Lung (tissue), 12 donors: ENCODE measurements around the gene GGCX. TPM values are rescaled to one million over a fixed set of nuclear protein-coding genes. Genes with fewer than 3 reads are reported as not detected.

Experiments used
- ATAC-seq: fragments of 200-7000 bp; cut with Tn5 transposase; one replicate; pipeline ENCODE4 v1.9.1; 2020; ENCODE audit warnings: moderate number of reproducible peaks; ENCODE audit not compliant: insufficient read depth, low FRiP score
- DNase-seq, 3 donors: peaks; one replicate each; pipeline ENCODE4 v3.0.0-alpha.2; 2013 to 2017
- H3K27ac ChIP-seq, 2 donors: one replicate each; pipeline ENCODE4 v1.5.1; 2013; ENCODE audit warnings: mild to moderate bottlenecking in 2 of 2, moderate library complexity in 2 of 2, control low read depth in 1 of 2, inconsistent platforms in 1 of 2, low read depth in 1 of 2, low read length in 1 of 2
- H3K27me3 ChIP-seq, 3 donors: one replicate each; pipeline ENCODE4 v1.5.1; 2013; ENCODE audit warnings: low read length in 2 of 3; ENCODE audit not compliant: control insufficient read depth in 3 of 3, insufficient read depth in 3 of 3
- H3K36me3 ChIP-seq, 4 donors: one replicate each; pipeline ENCODE4 v1.5.1; 2013; ENCODE audit warnings: low read length in 4 of 4, mild to moderate bottlenecking in 1 of 4, moderate library complexity in 1 of 4; ENCODE audit not compliant: control insufficient read depth in 4 of 4, insufficient read depth in 4 of 4
- H3K4me1 ChIP-seq, 5 donors: one replicate each; pipeline ENCODE4 v1.5.1; 2013; ENCODE audit warnings: low read length in 5 of 5, mild to moderate bottlenecking in 2 of 5, moderate library complexity in 1 of 5; ENCODE audit not compliant: control insufficient read depth in 5 of 5, insufficient read depth in 5 of 5
- H3K4me3 ChIP-seq: one replicate; pipeline ENCODE4 v1.5.1; 2013; ENCODE audit warnings: mild to moderate bottlenecking, control low read depth, moderate library complexity
- H3K9ac ChIP-seq, 2 donors: one replicate each; pipeline ENCODE4 v1.5.1; 2013; ENCODE audit warnings: low read length in 2 of 2, control low read depth in 1 of 2; ENCODE audit not compliant: insufficient read depth in 1 of 2
- H3K9me3 ChIP-seq, 4 donors: one replicate each; pipeline ENCODE4 v1.5.1; 2013; ENCODE audit warnings: low read length in 3 of 4, mild to moderate bottlenecking in 1 of 4, moderate library complexity in 1 of 4; ENCODE audit not compliant: control insufficient read depth in 4 of 4, insufficient read depth in 3 of 4
- WGBS, 2 donors: extraction: QIAGEN DNeasy Blood & Tissue Kit; methylation state at CpG; one replicate each; pipeline ENCODE4 v1.1.7; 2013; 5-methylcytosine and 5-hydroxymethylcytosine counted together
- polyA plus RNA-seq, 2 donors: library from polyadenylated mRNA; stranded (reverse); fragments of 200-250 nt; gene quantifications; one replicate each; pipeline ENCODE4 v1.2.1, GENCODE V29; 2013
- total RNA-seq, 2 donors: library from RNA; depleted of rRNA in 1 of 2; stranded (reverse); fragments of >200 nt in 1 of 2; gene quantifications; one replicate each; pipeline ENCODE4 v1.2.1, GENCODE V29; 2014 to 2021
- TF ChIP-seq, protein P1 (sequence below): IDR thresholded peaks from 2 replicates; pipeline ENCODE4 v1.5.1; 2012; ENCODE audit warnings: mild to moderate bottlenecking; ENCODE audit errors: control extremely low read depth, extremely low read depth
- donor health status: control.
- donor health status: control.
- donor health status: Bipolar disorder and iron deficiency.
- donor health status: healthy.
- donor health status: DM: yes; HTN: yes; CAD: no.

Gene GGCX
- total and polyA plus RNA-seq, 4 donors, result 21.8 to 69.2 (median 44.8) TPM

GRCh38 chr2:85516653-85517389 lies 44.5 kb downstream of the GGCX start:
- no peak for ATAC-seq
- TF ChIP-seq, protein P1, sequence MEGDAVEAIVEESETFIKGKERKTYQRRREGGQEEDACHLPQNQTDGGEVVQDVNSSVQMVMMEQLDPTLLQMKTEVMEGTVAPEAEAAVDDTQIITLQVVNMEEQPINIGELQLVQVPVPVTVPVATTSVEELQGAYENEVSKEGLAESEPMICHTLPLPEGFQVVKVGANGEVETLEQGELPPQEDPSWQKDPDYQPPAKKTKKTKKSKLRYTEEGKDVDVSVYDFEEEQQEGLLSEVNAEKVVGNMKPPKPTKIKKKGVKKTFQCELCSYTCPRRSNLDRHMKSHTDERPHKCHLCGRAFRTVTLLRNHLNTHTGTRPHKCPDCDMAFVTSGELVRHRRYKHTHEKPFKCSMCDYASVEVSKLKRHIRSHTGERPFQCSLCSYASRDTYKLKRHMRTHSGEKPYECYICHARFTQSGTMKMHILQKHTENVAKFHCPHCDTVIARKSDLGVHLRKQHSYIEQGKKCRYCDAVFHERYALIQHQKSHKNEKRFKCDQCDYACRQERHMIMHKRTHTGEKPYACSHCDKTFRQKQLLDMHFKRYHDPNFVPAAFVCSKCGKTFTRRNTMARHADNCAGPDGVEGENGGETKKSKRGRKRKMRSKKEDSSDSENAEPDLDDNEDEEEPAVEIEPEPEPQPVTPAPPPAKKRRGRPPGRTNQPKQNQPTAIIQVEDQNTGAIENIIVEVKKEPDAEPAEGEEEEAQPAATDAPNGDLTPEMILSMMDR, result no peak
- no peak overlapping the region for H3K9ac ChIP-seq
- H3K4me1 ChIP-seq, result no peaks in the 10 kb centered on the region
- peaks cover 0 to 2% (median 0%) of the 10 kb centered on the region in 4 donors for H3K9me3 ChIP-seq
- H3K27ac ChIP-seq, result peak overlapping the region in 1 of 2 donors; percentile 27
- WGBS, 2 donors, result 32 to 40% methylated on average over 8 of the region's 8 CpGs
- DNase-seq, result no peak
- H3K27me3 ChIP-seq, result no peaks in the 10 kb centered on the region
- no peaks in the 10 kb centered on the region for H3K36me3 ChIP-seq
- no peak overlapping the region for H3K4me3 ChIP-seq

DNA sequence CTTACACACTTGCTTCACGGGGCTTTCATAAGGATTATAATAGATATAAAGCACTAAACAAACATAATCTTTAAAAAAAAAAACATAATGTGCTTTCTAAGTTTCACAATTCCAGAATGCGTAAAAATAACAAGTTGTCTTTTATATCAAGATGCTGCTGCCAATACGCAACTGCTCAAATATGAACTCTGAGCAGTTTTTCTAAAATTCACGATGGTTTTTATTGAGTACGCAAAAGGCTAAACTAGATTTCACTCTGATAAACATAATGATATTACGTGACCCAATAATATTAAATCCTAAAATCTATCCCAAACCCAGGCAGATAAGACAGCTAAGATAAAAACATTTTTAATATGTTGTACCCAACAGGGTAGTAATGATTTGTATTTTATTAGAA lies 47.0 kb downstream of the GGCX start:
- no peaks in the 10 kb centered on the region for H3K9me3 ChIP-seq
- peaks cover 0 to 2% (median 0%) of the 10 kb centered on the region in 5 donors for H3K4me1 ChIP-seq
- H3K4me3 ChIP-seq, result no peak overlapping the region
- no peaks in the 10 kb centered on the region for H3K27me3 ChIP-seq
- H3K9ac ChIP-seq, result no peak overlapping the region
- DNase-seq (no peak), ATAC-seq (no peak)
- H3K36me3 ChIP-seq, result no peaks in the 10 kb centered on the region
- TF ChIP-seq, protein P1, result no peak
- 91 to 95% methylated on average over 6 of the region's 6 CpGs for WGBS, 2 donors
- H3K27ac ChIP-seq, result no peak overlapping the region

DNA sequence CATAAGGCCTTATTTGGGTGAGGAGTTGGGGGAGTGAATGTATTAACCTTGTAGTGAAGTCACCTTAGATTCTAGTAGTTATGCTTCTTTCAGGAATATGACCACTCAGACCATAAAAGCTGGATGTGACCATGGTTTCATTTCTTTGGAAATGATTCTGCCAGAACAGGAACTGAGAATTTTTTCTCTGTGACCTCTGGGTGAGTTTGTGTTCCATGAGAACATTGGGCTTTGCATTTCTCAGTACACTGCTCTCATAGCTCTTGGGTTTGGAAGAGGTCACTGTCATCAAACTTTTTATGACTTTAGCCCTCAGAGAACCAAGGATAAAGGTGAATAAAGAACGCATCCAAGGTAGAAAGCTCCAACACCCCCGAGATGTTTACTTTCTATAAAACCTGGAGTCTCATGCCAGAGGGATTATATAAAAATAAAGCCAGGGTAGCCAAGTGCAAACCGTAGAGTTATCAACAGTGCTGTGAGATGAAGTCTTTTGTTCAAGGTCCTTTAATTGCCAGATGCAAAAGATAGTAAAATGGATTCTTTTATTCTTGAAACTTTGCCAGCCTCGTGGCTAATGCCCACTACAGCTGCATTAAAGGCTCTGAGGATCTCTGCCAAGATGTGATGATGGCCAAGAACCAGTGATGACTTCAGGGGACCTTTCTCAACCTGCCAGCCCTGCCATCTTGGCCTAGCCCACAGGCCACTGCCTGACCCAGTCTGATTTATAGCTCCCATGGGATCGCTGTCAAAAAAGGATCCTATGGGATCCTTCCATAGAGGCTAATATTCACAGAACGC lies 50.1 kb downstream of the GGCX start:
- TF ChIP-seq, protein P1, result no peak
- no peak overlapping the region for H3K4me3 ChIP-seq
- DNase-seq (peak in 2 of 3 donors; percentile 20 to 24), ATAC-seq (no peak)
- H3K27ac ChIP-seq, result peak overlapping the region in 1 of 2 donors; percentile 12
- no peaks in the 10 kb centered on the region for H3K36me3 ChIP-seq
- peaks cover 0 to 10% (median 2%) of the 10 kb centered on the region in 5 donors for H3K4me1 ChIP-seq
- WGBS, 2 donors, result 79 to 85% methylated on average over 6 of the region's 6 CpGs
- H3K9me3 ChIP-seq, result no peaks in the 10 kb centered on the region
- H3K27me3 ChIP-seq, result no peaks in the 10 kb centered on the region
- H3K9ac ChIP-seq, result no peak overlapping the region
